ENCODE measurements around the gene PDPR. TPM values are rescaled to one million over a fixed set of nuclear protein-coding genes. Genes with fewer than 3 reads are reported as not detected.
"Not testable (repeated sequence)": the region's sequence is repeated elsewhere in the genome, so short reads cannot be mapped to it uniquely, and the experiment has no call there.

Gene PDPR
- polyA plus RNA-seq, 1 donor from 2014 or later, result 12.3 TPM

DNA sequence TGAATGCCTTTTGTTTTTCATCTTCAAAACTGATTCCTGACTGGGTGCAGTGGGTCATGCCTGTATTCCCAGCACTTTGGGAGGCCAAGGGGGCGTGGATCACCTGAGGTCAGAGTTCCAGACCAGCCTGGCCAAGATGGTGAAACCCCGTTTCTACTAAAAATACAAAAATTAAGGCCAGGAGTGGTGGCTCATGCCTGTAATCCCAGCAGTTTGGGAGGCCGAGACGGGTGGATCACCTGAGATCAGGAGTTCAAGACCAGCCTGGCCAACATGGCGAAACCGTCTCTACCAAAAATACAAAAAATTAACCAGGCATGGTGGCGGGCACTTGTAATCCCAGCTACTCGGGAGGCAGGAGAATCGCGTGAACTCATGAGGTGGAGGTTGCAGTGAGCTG lies 28.6 kb downstream of the PDPR start:
- not testable (repeated sequence) for H3K36me3 ChIP-seq (ENCODE audit: insufficient read depth, low read length); H3K9ac ChIP-seq (ENCODE audit: low read length)

DNA sequence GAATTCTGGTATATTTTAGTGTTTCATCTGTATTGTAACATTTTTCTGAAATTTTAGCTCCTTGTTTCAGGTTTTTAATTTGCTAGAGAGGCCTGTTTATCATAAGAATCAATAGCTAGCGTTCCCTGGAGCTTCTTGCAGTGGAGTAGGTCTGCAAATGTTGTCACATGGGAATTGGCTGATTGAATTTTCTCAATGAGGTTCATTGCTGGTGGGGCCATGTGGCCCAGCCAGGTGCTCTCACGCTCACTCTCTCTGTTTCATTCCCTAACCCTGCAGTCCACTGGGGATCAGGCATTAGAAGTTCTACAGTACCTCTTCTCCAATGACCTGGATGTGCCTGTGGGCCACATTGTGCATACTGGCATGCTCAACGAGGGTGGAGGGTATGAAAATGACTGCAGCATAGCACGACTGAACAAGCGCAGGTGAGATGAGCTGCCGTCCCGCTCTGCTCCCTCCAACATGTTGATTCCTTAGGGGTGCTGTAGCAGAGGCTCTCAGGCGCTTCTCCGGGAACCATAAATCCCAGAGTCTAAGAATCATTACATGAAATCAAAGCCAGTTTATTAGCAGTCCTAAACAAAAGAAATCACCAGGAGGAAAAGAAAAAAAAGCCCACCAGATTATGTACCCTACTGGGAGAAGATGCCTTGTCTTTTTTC lies 29.2 kb downstream of the PDPR start:
- H3K9me3 ChIP-seq (ENCODE audit: low read length); H3K27me3 ChIP-seq (ENCODE audit: insufficient read depth, low read depth, low read length); H3K4me2 ChIP-seq (ENCODE audit: low read length); H3K9ac ChIP-seq (ENCODE audit: low read length); H3K79me2 ChIP-seq (replicated peaks; ENCODE audit: insufficient read depth, low read length); H3K9me2 ChIP-seq (ENCODE audit: insufficient read depth, low read length); H3K4me3 ChIP-seq (ENCODE audit: low read length); H4K20me1 ChIP-seq (ENCODE audit: insufficient read depth); H3K36me3 ChIP-seq (ENCODE audit: insufficient read depth, low read length); H3K27ac ChIP-seq (ENCODE audit: low read length); H3F3A ChIP-seq (ENCODE audit: insufficient read depth, low read length, poor library complexity, severe bottlenecking); H2AFZ ChIP-seq (ENCODE audit: low read depth, low read length): not testable (repeated sequence)

More for the DNA sequence above, 28.6 kb downstream of the PDPR start:
- H3K4me2 ChIP-seq (ENCODE audit: low read length); H2AFZ ChIP-seq (ENCODE audit: low read depth, low read length); H3F3A ChIP-seq (ENCODE audit: insufficient read depth, low read length, poor library complexity, severe bottlenecking); H4K20me1 ChIP-seq (ENCODE audit: insufficient read depth); H3K79me2 ChIP-seq (replicated peaks; ENCODE audit: insufficient read depth, low read length); H3K27me3 ChIP-seq (ENCODE audit: insufficient read depth, low read depth, low read length); H3K9me3 ChIP-seq (ENCODE audit: low read length); H3K4me3 ChIP-seq (ENCODE audit: low read length); H3K9me2 ChIP-seq (ENCODE audit: insufficient read depth, low read length); H3K27ac ChIP-seq (ENCODE audit: low read length): not testable (repeated sequence)

DNA sequence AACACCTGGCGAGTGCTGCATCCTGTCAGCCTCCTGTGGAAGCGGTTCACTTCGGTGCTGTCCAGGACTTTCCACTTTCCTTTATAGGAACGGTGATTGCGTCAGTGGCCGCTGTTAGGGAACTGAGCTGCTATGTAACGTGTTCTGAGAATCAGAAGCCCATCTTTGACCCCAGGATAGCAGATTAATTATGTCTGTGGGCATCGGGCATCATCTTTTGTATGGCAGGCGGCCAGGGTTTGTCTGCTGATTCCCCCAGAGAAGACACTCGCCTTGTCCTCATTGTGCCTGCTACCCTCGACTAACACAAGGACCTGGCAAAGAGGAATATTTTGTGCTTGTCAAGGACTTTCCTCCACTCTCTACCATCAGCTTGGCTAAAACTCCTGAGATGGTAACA lies 33.7 kb downstream of the PDPR start:
- H3K36me3 ChIP-seq (ENCODE audit: insufficient read depth, low read length), result peaks cover 11% of the 10 kb centered on the region
- H3K9me2 ChIP-seq (ENCODE audit: insufficient read depth, low read length); H3K9ac ChIP-seq (ENCODE audit: low read length); H3F3A ChIP-seq (ENCODE audit: insufficient read depth, low read length, poor library complexity, severe bottlenecking); H3K9me3 ChIP-seq (ENCODE audit: low read length); H3K4me2 ChIP-seq (ENCODE audit: low read length); H2AFZ ChIP-seq (ENCODE audit: low read depth, low read length); H3K4me3 ChIP-seq (ENCODE audit: low read length); H3K79me2 ChIP-seq (replicated peaks; ENCODE audit: insufficient read depth, low read length); H3K27me3 ChIP-seq (ENCODE audit: insufficient read depth, low read depth, low read length); H4K20me1 ChIP-seq (ENCODE audit: insufficient read depth); H3K27ac ChIP-seq (ENCODE audit: low read length): not testable (repeated sequence)

DNA sequence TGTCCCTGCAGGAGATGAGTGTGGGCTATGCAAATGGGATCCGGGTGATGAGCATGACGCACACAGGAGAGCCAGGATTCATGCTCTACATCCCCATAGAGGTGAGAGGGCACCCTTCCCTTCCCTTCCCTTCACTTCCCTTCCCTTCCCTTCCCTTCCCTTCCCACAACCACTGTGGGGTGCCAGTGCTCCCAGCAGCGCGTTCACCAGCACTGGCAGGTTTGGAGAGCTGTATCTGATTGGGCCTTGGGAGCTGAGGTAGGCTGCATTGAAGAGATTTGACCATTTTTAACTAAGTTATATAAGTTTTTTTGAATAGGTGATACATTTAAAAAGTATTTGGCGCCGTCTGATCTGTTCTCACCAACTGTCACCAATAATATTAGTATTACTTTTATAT lies 34.3 kb downstream of the PDPR start:
- H2AFZ ChIP-seq (ENCODE audit: low read depth, low read length); H3K9me2 ChIP-seq (ENCODE audit: insufficient read depth, low read length); H4K20me1 ChIP-seq (ENCODE audit: insufficient read depth); H3K79me2 ChIP-seq (replicated peaks; ENCODE audit: insufficient read depth, low read length); H3K9me3 ChIP-seq (ENCODE audit: low read length); H3K9ac ChIP-seq (ENCODE audit: low read length); H3K27me3 ChIP-seq (ENCODE audit: insufficient read depth, low read depth, low read length); H3K4me2 ChIP-seq (ENCODE audit: low read length); H3K4me3 ChIP-seq (ENCODE audit: low read length); H3K27ac ChIP-seq (ENCODE audit: low read length); H3F3A ChIP-seq (ENCODE audit: insufficient read depth, low read length, poor library complexity, severe bottlenecking): not testable (repeated sequence)
- H3K36me3 ChIP-seq (ENCODE audit: insufficient read depth, low read length), result peaks cover 16% of the 10 kb centered on the region

DNA sequence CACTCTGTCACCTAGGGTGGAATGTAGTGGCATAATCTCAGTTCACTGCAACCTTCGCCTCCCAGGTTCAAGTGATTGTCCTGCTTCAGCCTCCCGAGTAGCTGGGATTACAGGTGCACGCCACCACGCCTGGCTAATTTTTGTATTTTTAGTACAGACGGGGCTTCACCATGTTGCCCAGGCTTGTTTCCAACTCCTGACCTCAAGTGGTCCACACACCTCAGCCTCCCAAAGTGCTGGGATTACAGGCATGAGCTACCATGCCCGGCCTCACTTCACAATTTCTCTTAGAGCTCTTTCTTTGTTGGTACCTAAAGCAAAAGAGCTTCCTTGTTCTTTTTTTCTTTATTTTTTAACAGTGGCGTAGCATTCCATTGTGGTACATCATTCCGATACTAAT lies 35.2 kb downstream of the PDPR start:
- H3K27ac ChIP-seq (ENCODE audit: low read length); H3K9me2 ChIP-seq (ENCODE audit: insufficient read depth, low read length); H3K27me3 ChIP-seq (ENCODE audit: insufficient read depth, low read depth, low read length); H3K9me3 ChIP-seq (ENCODE audit: low read length); H2AFZ ChIP-seq (ENCODE audit: low read depth, low read length); H3K4me3 ChIP-seq (ENCODE audit: low read length); H3F3A ChIP-seq (ENCODE audit: insufficient read depth, low read length, poor library complexity, severe bottlenecking); H3K79me2 ChIP-seq (replicated peaks; ENCODE audit: insufficient read depth, low read length); H3K9ac ChIP-seq (ENCODE audit: low read length); H3K4me2 ChIP-seq (ENCODE audit: low read length); H4K20me1 ChIP-seq (ENCODE audit: insufficient read depth): not testable (repeated sequence)
- peaks cover 16% of the 10 kb centered on the region for H3K36me3 ChIP-seq (ENCODE audit: insufficient read depth, low read length)

DNA sequence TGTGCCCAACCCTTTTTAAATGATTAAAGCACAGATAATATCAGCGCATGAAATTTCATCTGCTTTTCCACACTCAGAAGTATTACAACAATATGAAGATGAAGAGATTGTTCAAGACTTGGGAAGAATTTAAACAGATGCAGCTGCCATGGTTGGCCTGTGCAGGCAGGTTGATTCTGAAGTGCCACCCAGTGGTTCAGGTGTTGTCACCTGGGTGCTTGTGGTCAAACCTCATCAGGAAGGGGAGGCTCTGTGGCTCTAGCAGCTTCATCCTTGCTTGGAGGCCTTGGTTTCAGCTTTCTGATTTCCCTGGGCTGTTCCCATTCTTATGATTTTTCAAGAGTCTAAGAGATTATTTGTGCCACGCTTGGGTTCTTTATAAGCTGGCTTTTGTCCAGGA lies 37.3 kb downstream of the PDPR start:
- no peaks in the 10 kb centered on the region for H3K9me3 ChIP-seq (ENCODE audit: low read length)
- H2AFZ ChIP-seq (ENCODE audit: low read depth, low read length), result no peak overlapping the region
- H3K9me2 ChIP-seq (ENCODE audit: insufficient read depth, low read length), result no peaks in the 10 kb centered on the region
- H3K4me2 ChIP-seq (ENCODE audit: low read length), result no peak overlapping the region
- no peaks in the 10 kb centered on the region for H3K79me2 ChIP-seq (replicated peaks; ENCODE audit: insufficient read depth, low read length)
- H3K36me3 ChIP-seq (ENCODE audit: insufficient read depth, low read length), result peaks cover 16% of the 10 kb centered on the region
- no peak overlapping the region for H3K4me3 ChIP-seq (ENCODE audit: low read length)
- H3F3A ChIP-seq (ENCODE audit: insufficient read depth, low read length, poor library complexity, severe bottlenecking), result no peaks in the 10 kb centered on the region
- no peak overlapping the region for H3K27ac ChIP-seq (ENCODE audit: low read length)
- H4K20me1 ChIP-seq (ENCODE audit: insufficient read depth), result no peaks in the 10 kb centered on the region
- no peaks in the 10 kb centered on the region for H3K27me3 ChIP-seq (ENCODE audit: insufficient read depth, low read depth, low read length)
- no peak overlapping the region for H3K9ac ChIP-seq (ENCODE audit: low read length)
- TF ChIP-seq EP300 (conservative IDR thresholded peaks at IDR 0.05; ENCODE audit: poor library complexity, severe bottlenecking) (no peak), POLR2AphosphoS5 (IDR thresholded peaks at IDR 0.05) (no peak), SMC3 (conservative IDR thresholded peaks at IDR 0.05; ENCODE audit: poor library complexity) (no peak), RAD21 (conservative IDR thresholded peaks at IDR 0.05) (no peak), EZH2 (IDR thresholded peaks at IDR 0.05; ENCODE audit: borderline replicate concordance, insufficient read depth, low read length, poor library complexity, severe bottlenecking) (no peak), MXI1 (conservative IDR thresholded peaks at IDR 0.05; ENCODE audit: poor library complexity, severe bottlenecking) (no peak)
- TF ChIP-seq, protein P1, sequence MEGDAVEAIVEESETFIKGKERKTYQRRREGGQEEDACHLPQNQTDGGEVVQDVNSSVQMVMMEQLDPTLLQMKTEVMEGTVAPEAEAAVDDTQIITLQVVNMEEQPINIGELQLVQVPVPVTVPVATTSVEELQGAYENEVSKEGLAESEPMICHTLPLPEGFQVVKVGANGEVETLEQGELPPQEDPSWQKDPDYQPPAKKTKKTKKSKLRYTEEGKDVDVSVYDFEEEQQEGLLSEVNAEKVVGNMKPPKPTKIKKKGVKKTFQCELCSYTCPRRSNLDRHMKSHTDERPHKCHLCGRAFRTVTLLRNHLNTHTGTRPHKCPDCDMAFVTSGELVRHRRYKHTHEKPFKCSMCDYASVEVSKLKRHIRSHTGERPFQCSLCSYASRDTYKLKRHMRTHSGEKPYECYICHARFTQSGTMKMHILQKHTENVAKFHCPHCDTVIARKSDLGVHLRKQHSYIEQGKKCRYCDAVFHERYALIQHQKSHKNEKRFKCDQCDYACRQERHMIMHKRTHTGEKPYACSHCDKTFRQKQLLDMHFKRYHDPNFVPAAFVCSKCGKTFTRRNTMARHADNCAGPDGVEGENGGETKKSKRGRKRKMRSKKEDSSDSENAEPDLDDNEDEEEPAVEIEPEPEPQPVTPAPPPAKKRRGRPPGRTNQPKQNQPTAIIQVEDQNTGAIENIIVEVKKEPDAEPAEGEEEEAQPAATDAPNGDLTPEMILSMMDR (IDR thresholded peaks at IDR 0.05; ENCODE audit: poor library complexity, severe bottlenecking), result no peak

Data from neural cell (in vitro differentiated cells).